ENCODE data around the gene MCC. TPM values are rescaled to one million over a fixed set of nuclear protein-coding genes. Genes with fewer than 3 reads are reported as not detected.

The MCC gene
- total RNA-seq, 1 donor from 2014 or later = 46.1 TPM

DNA sequence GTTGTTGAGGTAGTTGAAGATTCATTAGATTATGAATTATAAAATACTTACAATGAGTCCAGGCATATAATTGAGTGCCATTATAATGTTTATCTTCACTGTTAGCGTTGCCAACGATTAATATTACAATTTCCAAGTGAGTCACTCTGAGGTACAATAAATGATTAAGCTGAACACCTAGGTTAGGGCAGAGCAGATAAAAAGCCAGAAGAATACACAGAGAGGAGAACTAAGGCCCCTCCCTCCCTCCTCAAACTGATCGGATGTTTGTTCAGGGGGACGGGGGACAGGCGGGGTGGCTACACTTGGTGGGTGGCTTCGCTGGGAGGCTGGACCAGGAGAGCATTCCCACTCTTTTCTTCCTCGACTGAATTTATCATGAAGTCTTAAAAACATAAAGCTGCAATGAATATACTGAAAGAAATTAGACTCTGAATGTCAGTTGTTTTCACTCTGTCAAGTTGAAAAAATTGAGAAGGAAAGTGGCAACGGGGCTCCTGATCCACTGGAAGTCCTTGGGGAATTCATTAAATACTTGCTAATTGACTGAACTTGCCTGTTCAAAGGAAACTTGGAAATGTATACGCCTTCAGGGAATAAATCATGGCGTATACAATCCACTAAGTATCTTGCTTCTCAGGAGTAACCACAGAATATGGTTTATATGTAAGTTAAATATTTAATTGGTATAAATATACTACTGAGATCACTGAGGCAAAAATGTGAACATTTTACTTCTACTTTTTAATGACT is 251.5 kb downstream of the MCC start:
- peak; percentile 17 for DNase-seq
- Mint-ChIP-seq H3K4me1 (ENCODE audit: low read depth, unreplicated experiment) (peaks cover 57% of the 10 kb centered on the region), H3K27me3 (ENCODE audit: unreplicated experiment) (peaks cover 4% of the 10 kb centered on the region), H3K36me3 (ENCODE audit: unreplicated experiment) (no peaks in the 10 kb centered on the region), H3K27ac (ENCODE audit: unreplicated experiment) (peak overlapping the region; percentile 79), H3K9me3 (ENCODE audit: unreplicated experiment) (no peaks in the 10 kb centered on the region), H3K4me3 (ENCODE audit: unreplicated experiment) (peak overlapping the region; percentile 75)
- TF ChIP-seq, protein P1, sequence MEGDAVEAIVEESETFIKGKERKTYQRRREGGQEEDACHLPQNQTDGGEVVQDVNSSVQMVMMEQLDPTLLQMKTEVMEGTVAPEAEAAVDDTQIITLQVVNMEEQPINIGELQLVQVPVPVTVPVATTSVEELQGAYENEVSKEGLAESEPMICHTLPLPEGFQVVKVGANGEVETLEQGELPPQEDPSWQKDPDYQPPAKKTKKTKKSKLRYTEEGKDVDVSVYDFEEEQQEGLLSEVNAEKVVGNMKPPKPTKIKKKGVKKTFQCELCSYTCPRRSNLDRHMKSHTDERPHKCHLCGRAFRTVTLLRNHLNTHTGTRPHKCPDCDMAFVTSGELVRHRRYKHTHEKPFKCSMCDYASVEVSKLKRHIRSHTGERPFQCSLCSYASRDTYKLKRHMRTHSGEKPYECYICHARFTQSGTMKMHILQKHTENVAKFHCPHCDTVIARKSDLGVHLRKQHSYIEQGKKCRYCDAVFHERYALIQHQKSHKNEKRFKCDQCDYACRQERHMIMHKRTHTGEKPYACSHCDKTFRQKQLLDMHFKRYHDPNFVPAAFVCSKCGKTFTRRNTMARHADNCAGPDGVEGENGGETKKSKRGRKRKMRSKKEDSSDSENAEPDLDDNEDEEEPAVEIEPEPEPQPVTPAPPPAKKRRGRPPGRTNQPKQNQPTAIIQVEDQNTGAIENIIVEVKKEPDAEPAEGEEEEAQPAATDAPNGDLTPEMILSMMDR (IDR thresholded peaks at IDR 0.05; ENCODE audit: partially characterized antibody, unreplicated experiment) = no peak

DNA sequence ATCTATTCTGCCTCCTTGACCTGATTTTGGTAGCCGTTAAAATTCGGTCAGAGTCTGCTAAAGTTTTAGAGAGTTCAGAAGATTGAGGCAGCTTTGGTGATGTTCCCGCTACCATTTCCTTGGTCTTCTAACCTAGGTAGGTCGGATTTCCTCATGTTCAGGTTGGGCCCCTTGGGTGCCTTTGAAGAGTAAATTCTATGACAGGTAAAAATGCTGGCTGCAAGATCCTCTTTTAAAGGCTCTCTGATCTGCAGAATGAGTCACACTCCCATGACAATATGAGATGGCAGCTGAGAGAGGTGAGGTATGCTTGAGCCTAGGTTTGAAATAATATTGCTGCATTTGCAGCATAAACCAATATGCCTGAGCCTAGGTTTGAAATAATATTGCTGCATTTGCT is 252.4 kb downstream of the MCC start:
- no peaks in the 10 kb centered on the region for H3K9me3 Mint-ChIP-seq (ENCODE audit: unreplicated experiment)
- no peak for DNase-seq
- H3K4me1 Mint-ChIP-seq (ENCODE audit: low read depth, unreplicated experiment) = peaks cover 57% of the 10 kb centered on the region
- H3K4me3 Mint-ChIP-seq (ENCODE audit: unreplicated experiment) = no peak overlapping the region
- H3K27me3 Mint-ChIP-seq (ENCODE audit: unreplicated experiment) = peaks cover 4% of the 10 kb centered on the region
- no peak overlapping the region for H3K27ac Mint-ChIP-seq (ENCODE audit: unreplicated experiment)
- TF ChIP-seq, protein P1 (IDR thresholded peaks at IDR 0.05; ENCODE audit: partially characterized antibody, unreplicated experiment) = no peak
- H3K36me3 Mint-ChIP-seq (ENCODE audit: unreplicated experiment) = no peaks in the 10 kb centered on the region

DNA sequence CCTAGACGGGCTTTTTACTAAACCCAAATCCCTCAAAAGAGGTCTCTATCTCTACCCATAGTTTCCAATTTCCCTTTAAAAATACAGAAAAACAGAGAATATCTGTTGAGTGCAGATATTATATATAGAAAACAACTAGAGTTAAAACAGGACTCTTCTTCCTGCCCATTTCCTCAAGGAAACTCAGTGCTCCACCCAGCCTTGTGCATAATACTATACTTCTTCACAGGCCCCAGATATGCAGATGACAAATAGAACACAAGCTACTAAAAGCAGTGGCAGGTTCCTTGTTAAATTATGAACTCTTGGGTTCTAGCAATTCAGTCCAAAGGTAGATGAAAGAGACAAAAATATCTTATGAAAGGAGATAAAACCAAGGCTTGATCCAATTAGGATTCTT is 253.7 kb downstream of the MCC start:
- TF ChIP-seq, protein P1 (IDR thresholded peaks at IDR 0.05; ENCODE audit: partially characterized antibody, unreplicated experiment) = no peak
- no peaks in the 10 kb centered on the region for H3K36me3 Mint-ChIP-seq (ENCODE audit: unreplicated experiment)
- H3K4me3 Mint-ChIP-seq (ENCODE audit: unreplicated experiment) = no peak overlapping the region
- H3K27ac Mint-ChIP-seq (ENCODE audit: unreplicated experiment) = no peak overlapping the region
- no peaks in the 10 kb centered on the region for H3K9me3 Mint-ChIP-seq (ENCODE audit: unreplicated experiment)
- peaks cover 58% of the 10 kb centered on the region for H3K4me1 Mint-ChIP-seq (ENCODE audit: low read depth, unreplicated experiment)
- no peak for DNase-seq
- H3K27me3 Mint-ChIP-seq (ENCODE audit: unreplicated experiment) = no peaks in the 10 kb centered on the region

DNA sequence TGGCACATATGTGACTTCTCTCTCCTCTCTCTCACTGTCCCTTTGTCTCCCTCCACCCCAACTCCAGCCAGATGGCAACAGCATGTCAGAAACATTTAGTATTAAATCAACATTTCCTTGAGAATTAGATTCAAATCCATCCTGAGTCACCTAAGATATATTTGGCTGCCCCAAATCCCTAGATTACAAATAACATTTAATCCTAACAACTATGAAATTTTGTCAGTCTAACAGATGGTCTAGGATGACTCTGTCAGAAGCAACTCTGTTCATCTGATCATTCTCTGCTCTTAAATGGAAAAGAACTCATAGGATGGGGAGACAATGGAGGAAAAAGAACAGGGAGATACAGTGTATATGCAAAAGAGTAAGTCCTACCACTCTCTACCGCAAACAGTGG is 254.6 kb downstream of the MCC start:
- Mint-ChIP-seq H3K27ac (ENCODE audit: unreplicated experiment) (peak overlapping the region; percentile 75), H3K36me3 (ENCODE audit: unreplicated experiment) (no peaks in the 10 kb centered on the region), H3K9me3 (ENCODE audit: unreplicated experiment) (no peaks in the 10 kb centered on the region), H3K4me1 (ENCODE audit: low read depth, unreplicated experiment) (peaks cover 61% of the 10 kb centered on the region), H3K4me3 (ENCODE audit: unreplicated experiment) (peak overlapping the region; percentile 5), H3K27me3 (ENCODE audit: unreplicated experiment) (no peaks in the 10 kb centered on the region)
- TF ChIP-seq, protein P1 (IDR thresholded peaks at IDR 0.05; ENCODE audit: partially characterized antibody, unreplicated experiment) = no peak
- DNase-seq = no peak

DNA sequence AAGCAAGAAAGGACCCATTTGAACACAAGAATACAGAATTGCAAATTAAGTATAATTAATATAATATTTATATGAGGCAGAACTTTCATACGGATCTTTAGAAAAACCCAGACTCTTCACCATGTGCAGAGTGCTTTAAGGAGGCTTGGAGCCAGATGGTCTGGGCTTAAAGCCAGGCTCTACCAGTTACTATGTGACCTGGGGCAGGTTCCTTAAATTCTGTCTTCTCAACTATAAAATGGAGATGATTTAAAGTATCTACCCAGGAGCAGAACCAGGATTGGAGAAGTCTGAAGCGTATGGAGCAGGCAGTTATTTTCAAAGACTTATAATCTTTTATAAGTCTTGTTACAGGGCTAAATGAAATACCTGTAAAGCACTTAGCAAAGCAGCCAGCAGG is 255.6 kb downstream of the MCC start:
- no peak overlapping the region for H3K27ac Mint-ChIP-seq (ENCODE audit: unreplicated experiment)
- H3K4me3 Mint-ChIP-seq (ENCODE audit: unreplicated experiment) = no peak overlapping the region
- TF ChIP-seq, protein P1 (IDR thresholded peaks at IDR 0.05; ENCODE audit: partially characterized antibody, unreplicated experiment) = no peak
- H3K27me3 Mint-ChIP-seq (ENCODE audit: unreplicated experiment) = no peaks in the 10 kb centered on the region
- peaks cover 53% of the 10 kb centered on the region for H3K4me1 Mint-ChIP-seq (ENCODE audit: low read depth, unreplicated experiment)
- no peak for DNase-seq
- no peaks in the 10 kb centered on the region for H3K9me3 Mint-ChIP-seq (ENCODE audit: unreplicated experiment)
- no peaks in the 10 kb centered on the region for H3K36me3 Mint-ChIP-seq (ENCODE audit: unreplicated experiment)
